Breast epithelium (tissue), 4 donors: ENCODE results near the gene SNX13. TPM values are rescaled to one million over a fixed set of nuclear protein-coding genes. Genes with fewer than 3 reads are reported as not detected.
A peak's percentile ranks its signal among the peaks of the same experiment; 100 is the strongest.

Experiments
- DNase-seq, 2 donors: peaks; one replicate each; pipeline ENCODE4 v3.0.0-alpha.2; 2019; ENCODE audit warnings: low spot score in 2 of 2
- H3K27ac ChIP-seq, 2 donors: fragments of 200-600 bp; sonication (generic) in 1 of 2; one replicate each; pipeline ENCODE4 v1.5.1; 2016 to 2019; ENCODE audit warnings: mild to moderate bottlenecking in 1 of 2
- H3K27me3 ChIP-seq, 2 donors: fragments of 200-600 bp; sonication (generic) in 1 of 2; one replicate each; pipeline versions ENCODE4 v1.5.1 to v1.6.0; 2017 to 2019; ENCODE audit warnings: control low read depth in 1 of 2, mild to moderate bottlenecking in 1 of 2
- H3K36me3 ChIP-seq: fragments of 200-600 bp; one replicate; pipeline ENCODE4 v1.5.1; 2019
- H3K4me1 ChIP-seq, 2 donors: fragments of 200-600 bp; sonication (generic); one replicate each; pipeline ENCODE4 v1.5.1; 2016 to 2019; ENCODE audit warnings: control low read depth in 1 of 2
- H3K4me3 ChIP-seq, 3 donors: fragments of 200-600 bp; sonication (generic); 1 replicate in 2 of 3; 2 replicates in 1 of 3; pipeline ENCODE4 v1.5.1; 2016 to 2019; ENCODE audit warnings: mild to moderate bottlenecking in 3 of 3, moderate library complexity in 2 of 3
- H3K9me3 ChIP-seq, 2 donors: fragments of 200-600 bp; sonication (generic) in 1 of 2; one replicate each; pipeline ENCODE4 v1.5.1; 2016 to 2019; ENCODE audit warnings: control low read depth in 1 of 2
- CTCF ChIP-seq, 3 donors: fragments of 450-650 bp; IDR thresholded peaks; one replicate each; pipeline ENCODE4 v1.5.1; 2016 to 2017; ENCODE audit warnings: antibody characterized with exemption in 3 of 3, mild to moderate bottlenecking in 3 of 3, moderate library complexity in 3 of 3
- POLR2A ChIP-seq: fragments of 450-650 bp; IDR thresholded peaks from one replicate; pipeline ENCODE4 v1.6.1; 2016; ENCODE audit warnings: antibody characterized with exemption, mild to moderate bottlenecking, moderate library complexity
- POLR2AphosphoS5 ChIP-seq, 3 donors: sonication (generic); formaldehyde crosslinking; IDR thresholded peaks; one replicate each; pipeline ENCODE4 v1.6.1; 2017; ENCODE audit warnings: antibody characterized with exemption in 3 of 3
- intact Hi-C: fragments of 100-400 bp; cut with DNase I; formaldehyde crosslinking; loops from one replicate; pipeline ENCODE4 v1.15.1; 2023; ENCODE audit warnings: low total_unique reads
- total RNA-seq, 3 donors: library from RNA; depleted of rRNA; stranded (reverse); fragments of >200 nt; gene quantifications; one replicate each; pipeline ENCODE4 v1.1.0, GENCODE V29; 2016

SNX13 gene
- total RNA-seq, 3 donors from 2014 or later: 62.6 to 89.9 (median 72.8) TPM

DNA sequence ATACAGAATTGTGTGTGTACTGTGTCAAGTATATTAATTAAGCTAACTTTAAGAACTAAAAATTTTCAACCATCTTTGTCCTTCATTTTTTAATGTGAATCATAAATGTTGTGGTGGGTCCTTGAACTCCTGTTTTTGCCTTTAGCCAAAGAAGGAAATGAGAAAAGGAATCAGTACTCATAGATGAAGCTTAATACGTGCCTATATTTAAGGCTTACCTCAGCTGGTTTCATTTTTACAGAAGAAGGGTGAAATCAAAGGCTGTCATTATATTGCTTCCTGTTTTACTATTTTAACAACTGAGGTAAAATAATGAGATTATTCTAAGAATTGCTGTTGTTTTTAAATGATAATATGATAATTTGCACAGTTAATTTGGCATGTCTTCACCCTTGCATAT, 6.3 kb upstream of the SNX13 start:
- Histone ChIP-seq H3K9me3 (no peaks in the 10 kb centered on the region), H3K4me1 (no peaks in the 10 kb centered on the region), H3K36me3 (no peaks in the 10 kb centered on the region), H3K4me3 (no peak overlapping the region), H3K27me3 (no peaks in the 10 kb centered on the region), H3K27ac (no peak overlapping the region)
- TF ChIP-seq CTCF (IDR thresholded peaks at IDR 0.05): no peak
- TF ChIP-seq POLR2A: no peak
- no peak for TF ChIP-seq POLR2AphosphoS5 (IDR thresholded peaks at IDR 0.05)
- no peak for DNase-seq
- intact Hi-C loops: no loop called here

DNA sequence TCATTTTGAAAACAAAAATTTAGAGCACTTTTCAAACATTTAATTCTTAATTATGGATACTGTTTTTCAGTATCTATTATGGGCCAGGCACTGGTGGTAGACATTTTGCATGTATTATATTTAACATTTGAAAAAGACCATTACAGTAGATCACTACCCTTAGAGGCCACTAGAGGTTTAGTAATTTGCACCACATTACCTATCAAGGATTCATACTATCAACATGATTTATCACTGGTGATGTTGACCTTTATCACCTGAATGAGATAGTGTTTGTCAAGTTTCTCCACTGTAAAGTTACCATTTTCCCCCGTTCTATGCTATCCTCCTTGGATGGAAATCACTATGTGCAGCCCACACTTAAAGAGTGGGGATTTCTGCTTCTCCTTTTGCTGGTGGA, 4.4 kb upstream of the SNX13 start:
- no peaks in the 10 kb centered on the region for H3K9me3 ChIP-seq
- H3K4me1 ChIP-seq: no peaks in the 10 kb centered on the region
- intact Hi-C loops: no loop called here
- no peaks in the 10 kb centered on the region for H3K36me3 ChIP-seq
- H3K27ac ChIP-seq: no peak overlapping the region
- no peaks in the 10 kb centered on the region for H3K27me3 ChIP-seq
- H3K4me3 ChIP-seq: no peak overlapping the region
- no peak for DNase-seq
- TF ChIP-seq POLR2A: no peak

GRCh38 chr7:17943006-17943405, 2.7 kb upstream of the SNX13 start:
- no peaks in the 10 kb centered on the region for H3K27me3 ChIP-seq
- H3K4me1 ChIP-seq: no peaks in the 10 kb centered on the region
- DNase-seq: no peak
- no peak overlapping the region for H3K4me3 ChIP-seq
- TF ChIP-seq POLR2A (no peak), CTCF (IDR thresholded peaks at IDR 0.05) (no peak), POLR2AphosphoS5 (IDR thresholded peaks at IDR 0.05) (no peak)
- H3K27ac ChIP-seq: no peak overlapping the region
- intact Hi-C loops: no loop called here
- no peaks in the 10 kb centered on the region for H3K36me3 ChIP-seq
- H3K9me3 ChIP-seq: no peaks in the 10 kb centered on the region

DNA sequence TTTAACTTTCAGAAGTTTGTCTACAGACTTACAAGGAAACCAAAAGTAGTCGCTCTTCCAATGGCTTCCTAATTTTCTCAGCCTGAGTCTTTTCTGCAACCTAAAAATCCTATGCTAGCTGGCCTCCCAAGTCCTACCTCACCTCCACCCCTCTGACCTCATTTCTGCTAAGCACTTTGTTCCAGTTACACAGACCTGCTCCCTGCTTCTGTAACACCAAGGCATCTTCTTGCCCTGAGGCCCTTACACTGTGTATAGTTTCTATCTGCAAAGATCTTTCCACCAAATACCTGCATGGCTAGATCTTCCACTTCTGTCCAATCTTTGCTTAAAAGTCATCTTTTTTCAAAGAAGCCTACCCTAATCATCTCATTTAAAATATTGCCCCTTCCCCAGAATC, 1.9 kb upstream of the SNX13 start:
- Histone ChIP-seq H3K27ac (no peak overlapping the region), H3K9me3 (no peaks in the 10 kb centered on the region), H3K4me3 (no peak overlapping the region), H3K4me1 (no peaks in the 10 kb centered on the region), H3K27me3 (no peaks in the 10 kb centered on the region), H3K36me3 (no peaks in the 10 kb centered on the region)
- DNase-seq: no peak
- intact Hi-C loops: no loop called here
- TF ChIP-seq POLR2AphosphoS5 (IDR thresholded peaks at IDR 0.05) (no peak), CTCF (IDR thresholded peaks at IDR 0.05) (no peak), POLR2A (no peak)

- Histone ChIP-seq H3K4me3 (peak overlapping the region; percentile 69 to 90 (median 84)), H3K4me1 (no peaks in the 10 kb centered on the region), H3K27me3 (no peaks in the 10 kb centered on the region), H3K36me3 (no peaks in the 10 kb centered on the region), H3K9me3 (no peaks in the 10 kb centered on the region), H3K27ac (peak overlapping the region; percentile 98 to 99)
- TF ChIP-seq POLR2AphosphoS5 (IDR thresholded peaks at IDR 0.05) (no peak), CTCF (IDR thresholded peaks at IDR 0.05) (no peak), POLR2A (no peak)
- DNase-seq: no peak
- intact Hi-C loops: no loop called here
These were observed 697 bp upstream of the SNX13 start for GRCh38 chr7:17940951-17941431.
